Endothelial cell of hepatic sinusoid (primary cell): Measurements from ENCODE around the gene ARHGEF25.

Experiments used
- in situ Hi-C: cut with HindIII; loops from 2 replicates; pipeline ENCODE4 v1.10.0; 2017; ENCODE audit warnings: low sequenced_read_pairs

The ARHGEF25 gene

DNA sequence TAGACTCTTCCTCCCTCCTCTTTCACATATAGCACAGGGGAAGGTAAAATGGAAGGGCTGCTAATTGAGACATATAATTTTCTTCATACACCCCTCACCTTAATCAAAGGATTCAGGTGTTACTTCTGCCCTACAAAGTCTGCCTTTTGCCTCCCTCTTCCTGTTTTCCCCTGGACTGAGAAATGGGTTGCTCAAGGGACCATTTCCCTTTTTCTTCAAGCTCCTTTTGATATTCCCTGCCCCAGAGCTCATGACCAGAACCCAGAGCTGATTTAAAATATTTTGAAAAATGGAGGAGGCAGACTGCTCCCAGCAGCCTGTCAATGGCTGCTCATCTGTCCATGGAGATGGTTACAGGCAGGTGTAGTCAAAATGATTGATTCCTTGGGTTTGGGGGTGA lies 26.5 kb upstream of the ARHGEF25 start:
- in situ Hi-C loops = loop anchor here (5.0 kb wide), 1 partner anchor 43 kb away; no protein-coding TSS in a partner anchor

DNA sequence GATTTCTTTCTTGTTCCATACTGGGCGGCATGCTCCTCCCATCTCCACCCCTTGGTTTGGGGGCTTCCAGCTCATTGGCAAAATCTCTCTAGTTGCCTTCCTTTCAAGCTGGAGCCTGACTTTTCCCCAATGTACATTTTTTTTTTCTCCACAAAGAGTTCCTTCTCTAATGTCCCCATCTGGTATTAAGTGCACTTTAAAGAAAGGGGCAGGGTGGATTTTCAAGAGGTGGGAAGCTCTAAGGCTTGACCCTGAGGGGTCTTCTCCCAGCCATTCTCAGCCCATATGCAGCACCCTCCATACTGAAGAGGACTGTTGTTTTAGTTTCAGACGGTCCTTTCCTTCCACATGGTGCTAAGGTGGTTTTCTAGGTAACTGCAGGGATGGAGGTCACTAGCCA lies 26.1 kb upstream of the ARHGEF25 start:
- in situ Hi-C loops = loop anchor here (5.0 kb wide), 1 partner anchor 42 kb away; no protein-coding TSS in a partner anchor

DNA sequence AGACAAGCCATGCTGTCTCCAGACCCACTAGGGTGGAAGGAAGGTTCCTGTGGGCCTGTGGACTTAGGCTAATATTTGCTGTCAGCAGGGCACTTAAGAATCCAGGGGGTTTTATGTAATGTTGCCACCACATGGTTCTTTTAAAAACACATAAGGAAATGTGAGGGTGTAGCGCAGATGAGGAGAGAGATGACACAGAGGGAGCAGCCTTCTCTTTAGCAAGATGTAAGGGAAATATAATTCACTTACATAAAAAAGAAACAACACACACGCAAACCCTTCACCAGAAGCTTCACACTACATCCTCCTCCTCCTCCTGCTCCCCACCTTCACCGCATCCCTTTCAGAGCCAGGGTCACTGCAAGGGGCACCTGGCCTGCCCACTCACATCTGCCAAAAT lies 25.1 kb upstream of the ARHGEF25 start:
- in situ Hi-C loops = loop anchor here (5.0 kb wide), 1 partner anchor 41 kb away; no protein-coding TSS in a partner anchor

DNA sequence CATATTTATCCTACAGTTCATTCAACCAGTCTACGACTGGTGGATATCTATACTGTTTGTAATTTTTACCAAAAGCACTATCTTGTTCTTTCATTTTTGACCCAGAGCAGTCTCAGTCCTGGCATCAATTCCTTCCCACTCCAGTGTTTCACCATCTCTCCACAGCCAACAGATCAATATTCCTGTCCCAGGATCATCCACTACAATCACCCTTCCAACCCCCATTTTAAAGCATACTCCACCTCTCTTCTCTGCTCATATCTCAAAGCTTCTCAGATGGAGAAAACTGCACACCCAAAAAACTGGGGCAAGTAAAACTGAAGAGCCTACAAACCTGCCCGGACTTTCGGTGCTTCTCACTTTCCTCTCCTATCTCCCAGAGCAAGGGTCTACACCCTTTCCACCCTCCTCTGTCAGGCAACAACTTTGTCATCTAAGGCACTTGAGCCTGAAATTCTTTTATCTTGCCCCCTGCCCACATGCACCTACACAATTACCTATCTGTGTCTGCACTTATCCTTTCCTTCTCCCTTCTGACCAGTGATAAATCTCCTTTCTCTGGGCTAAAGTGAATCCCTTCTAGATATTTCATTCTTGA lies 24.3 kb upstream of the ARHGEF25 start:
- in situ Hi-C loops = loop anchor here (5.0 kb wide), 1 partner anchor 40 kb away; no protein-coding TSS in a partner anchor

DNA sequence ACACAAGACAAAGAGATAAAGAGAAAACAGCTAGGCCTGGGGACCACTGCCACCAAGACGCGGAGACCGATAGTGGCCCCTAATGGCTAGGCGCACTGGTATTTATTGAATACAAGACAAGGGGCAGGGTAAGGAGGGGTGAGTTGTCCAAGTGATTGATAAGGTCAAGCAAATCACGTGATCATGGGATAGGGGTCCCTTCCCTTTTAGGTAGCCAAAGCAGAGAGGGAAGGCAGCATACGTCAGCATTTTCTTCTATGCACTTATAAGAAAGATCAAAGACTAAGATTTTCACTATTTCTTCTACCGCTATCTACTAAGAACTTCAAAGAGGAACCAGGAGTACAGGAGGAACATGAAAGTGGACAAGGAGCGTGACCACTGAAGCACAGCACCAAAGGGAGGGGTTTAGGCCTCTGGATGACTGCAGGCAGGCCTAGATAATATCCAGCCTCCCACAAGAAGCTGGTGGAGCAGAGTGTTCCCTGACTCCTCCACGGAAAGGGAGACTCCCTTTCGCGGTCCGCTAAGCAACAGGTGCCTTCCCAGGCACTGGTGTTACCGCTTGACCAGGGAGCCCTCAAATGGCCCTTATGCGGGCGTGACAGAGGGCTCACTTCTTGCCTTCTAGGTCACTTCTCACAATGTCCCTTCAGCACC lies 22.2 kb upstream of the ARHGEF25 start:
- in situ Hi-C loops = loop anchor here (5.0 kb wide), 1 partner anchor 38 kb away; no protein-coding TSS in a partner anchor

DNA sequence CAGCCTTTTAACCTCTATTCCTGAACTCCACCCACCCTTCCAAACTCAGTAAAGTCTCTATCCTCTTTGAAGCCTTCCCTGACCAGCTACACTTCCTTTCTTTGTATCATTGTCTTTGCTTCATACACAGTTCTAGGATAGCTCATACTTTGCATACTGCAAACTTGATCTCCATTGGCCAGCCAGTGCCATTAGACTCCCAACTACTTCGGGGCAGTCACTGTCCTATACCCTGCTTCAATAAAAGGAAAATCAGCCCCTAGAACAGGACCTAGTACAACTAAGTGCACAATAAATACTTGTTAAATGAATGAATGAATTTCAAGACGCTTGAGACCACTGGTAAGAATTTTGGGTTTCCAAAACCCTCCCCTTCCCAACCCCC lies 20.8 kb upstream of the ARHGEF25 start:
- in situ Hi-C loops = no loop called here

DNA sequence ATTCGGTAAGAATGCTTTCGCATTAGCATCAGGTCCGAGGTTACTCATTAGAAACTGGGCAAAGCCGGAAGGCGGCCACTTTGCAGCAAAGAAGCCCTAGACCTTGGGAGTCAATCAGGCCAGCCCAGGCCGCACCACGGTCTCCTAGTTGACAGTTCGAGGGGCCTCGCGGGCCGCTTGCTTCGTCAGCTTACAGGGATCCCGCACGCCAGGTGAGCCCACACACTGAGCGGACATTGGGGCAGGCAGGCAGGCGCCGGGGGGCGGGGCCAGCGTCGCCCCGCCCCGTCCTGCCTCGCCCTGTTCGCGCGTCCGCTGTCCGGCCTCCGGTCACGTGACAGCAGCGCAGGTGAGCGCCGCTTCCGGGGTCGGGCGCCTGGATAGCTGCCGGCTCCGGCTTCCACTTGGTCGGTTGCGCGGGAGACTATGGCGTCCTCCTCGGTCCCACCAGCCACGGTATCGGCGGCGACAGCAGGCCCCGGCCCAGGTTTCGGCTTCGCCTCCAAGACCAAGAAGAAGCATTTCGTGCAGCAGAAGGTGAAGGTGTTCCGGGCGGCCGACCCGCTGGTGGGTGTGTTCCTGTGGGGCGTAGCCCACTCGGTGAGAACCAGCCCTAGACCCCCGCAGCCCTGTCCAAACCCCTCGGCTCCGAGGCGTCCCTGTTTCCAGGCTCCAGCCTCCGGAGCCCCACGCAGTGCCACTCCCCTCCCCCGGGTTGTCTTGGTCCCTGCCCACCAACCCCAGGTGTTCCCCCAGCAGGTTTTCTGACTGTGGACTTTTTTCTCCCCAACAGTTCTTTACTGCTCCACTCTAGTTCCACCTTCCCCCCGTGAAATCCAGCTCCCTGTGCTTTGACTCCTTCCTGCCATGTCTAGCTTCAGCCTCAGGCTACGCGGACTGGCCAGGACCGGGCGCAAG lies 20.1 kb upstream of the ARHGEF25 start, which contains the start of gene PIP4K2C:
Gene PIP4K2C, plus strand, starts transcription at position 329 of the 918 bp plus-strand sequence. Its CDS starts 98 bp downstream, at position 427.
- in situ Hi-C loops = no loop called here

DNA sequence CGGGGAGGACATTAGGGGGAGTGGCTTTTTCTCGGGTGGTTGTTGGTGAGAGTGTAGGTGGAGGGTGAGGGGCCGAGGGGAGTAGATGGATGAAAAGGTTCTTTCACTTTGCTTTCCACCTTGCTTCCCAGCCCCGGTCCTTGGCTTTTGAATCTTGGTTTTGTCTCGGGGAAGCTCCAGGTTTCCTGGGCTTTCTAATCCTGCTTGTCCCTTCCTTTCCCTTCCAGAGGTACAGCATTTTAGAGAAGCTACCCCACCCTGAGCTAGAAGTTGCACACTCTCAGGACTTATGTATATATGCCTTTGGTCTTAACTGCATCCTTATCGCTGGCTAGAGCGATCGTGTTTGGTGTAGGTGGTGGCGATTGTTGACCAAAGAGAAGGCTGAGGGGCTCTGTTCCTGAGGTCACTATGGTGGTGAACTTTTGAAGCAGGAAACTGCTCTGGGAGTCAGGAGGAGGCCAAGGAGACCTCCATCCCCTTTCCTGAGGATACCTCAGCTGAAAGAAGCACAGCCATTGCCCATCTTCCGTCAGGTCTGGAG lies 19.4 kb upstream of the ARHGEF25 start:
- in situ Hi-C loops = no loop called here

DNA sequence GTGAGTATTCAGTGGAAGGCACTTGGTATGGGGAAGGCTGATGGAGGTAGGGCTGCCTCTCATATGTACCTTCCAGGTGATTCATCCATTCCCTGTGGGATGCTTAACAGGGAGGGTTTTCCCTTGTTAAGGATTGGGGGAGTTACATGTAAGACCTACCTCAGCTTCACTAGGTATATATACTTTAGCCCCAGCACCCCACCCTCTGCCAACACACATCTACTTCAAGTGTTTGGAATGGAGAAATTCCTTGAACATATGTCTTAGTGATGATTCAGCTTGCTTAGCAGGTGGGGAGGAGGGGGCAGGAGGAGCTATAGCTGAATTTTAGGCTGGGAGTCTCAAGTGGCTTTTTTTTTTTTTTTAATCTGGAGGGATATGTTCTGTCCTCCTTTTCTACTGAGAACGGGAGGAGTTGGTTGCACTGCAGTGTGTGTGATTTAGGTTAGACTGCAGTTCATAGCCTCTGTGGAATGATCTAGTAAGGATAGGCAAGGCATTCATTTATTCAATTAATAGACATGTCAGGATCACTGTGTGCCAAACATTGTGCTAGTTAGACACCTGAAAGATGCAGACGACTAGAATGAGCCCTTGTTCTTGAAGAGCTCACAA lies 18.6 kb upstream of the ARHGEF25 start:
- in situ Hi-C loops = no loop called here

DNA sequence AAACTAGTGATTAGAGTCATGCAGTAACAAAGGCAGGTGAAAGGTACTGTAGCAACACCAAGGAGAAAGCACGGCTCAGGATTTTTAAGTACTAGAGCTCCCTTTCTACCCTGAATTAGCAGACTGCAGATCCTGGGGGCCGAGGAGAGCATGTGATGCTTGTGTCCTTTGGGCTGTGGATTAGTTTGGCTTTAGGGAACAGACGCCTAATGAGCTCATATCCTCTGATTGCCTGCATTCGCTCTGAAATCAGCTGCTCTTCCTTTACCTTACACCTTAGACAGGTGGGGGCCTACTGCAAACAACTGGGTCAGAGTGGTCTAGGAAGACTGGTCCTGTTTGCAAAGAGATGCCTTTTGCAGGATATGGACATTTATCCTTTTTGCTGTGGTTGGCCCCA lies 18.0 kb upstream of the ARHGEF25 start:
- in situ Hi-C loops = no loop called here

DNA sequence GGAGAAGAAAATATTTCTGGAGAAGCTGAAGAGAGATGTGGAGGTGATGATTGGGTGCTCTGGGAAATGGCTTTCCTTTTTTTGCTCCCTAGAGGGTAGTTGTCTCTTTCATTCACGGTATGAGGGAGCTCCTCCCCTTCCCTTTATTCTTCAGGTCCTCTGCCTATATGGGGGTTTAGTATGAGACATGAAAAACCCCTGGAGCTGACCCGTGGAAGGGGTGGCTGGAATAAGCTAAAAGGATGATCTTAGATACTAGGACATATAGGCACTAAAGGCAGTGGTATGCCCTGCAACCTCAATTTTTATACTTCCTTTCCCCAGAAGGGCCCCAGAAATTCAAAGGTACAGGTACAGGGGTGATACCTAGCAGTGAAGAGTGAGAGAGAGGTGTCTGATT lies 10.8 kb upstream of the ARHGEF25 start:
- in situ Hi-C loops = no loop called here

DNA sequence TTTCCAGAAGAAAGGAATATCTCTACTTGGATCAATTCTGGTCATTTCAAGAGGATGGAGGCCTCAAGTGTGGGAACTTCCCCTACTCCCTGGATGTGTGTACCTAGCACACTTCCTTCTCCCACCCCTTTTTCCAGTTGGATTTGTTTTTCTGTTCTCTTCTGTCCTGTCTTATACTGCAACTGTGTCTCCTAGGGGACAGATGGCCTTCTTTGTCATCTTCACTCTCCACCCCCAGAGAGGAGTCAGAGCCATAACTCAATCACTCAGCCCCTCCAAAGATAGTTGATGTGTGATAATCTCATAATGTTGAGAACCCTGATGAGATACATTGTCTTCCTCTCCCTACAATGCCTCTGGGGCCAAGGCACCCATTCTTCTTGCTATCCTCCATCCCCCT lies 8.7 kb upstream of the ARHGEF25 start:
- in situ Hi-C loops = no loop called here

DNA sequence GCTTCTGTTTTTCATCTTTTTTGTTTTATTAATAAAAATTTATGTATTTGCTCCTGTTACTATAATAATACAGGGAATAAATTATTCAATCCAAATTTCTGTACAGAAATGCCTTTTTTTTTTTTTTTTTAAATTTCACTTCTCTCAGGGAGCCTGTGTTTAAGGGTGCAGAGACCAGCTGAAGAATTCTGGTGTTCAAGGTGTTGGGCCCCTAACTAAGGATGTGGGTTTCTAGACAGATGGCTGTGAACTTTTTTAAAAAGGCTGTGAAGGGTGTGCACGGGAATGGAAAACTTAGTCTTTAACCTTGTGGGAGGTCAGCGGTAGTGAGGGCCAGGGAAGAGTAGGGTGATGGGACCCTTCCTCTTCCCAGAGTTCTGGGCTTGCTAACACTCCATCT lies 7.9 kb upstream of the ARHGEF25 start:
- in situ Hi-C loops = no loop called here

DNA sequence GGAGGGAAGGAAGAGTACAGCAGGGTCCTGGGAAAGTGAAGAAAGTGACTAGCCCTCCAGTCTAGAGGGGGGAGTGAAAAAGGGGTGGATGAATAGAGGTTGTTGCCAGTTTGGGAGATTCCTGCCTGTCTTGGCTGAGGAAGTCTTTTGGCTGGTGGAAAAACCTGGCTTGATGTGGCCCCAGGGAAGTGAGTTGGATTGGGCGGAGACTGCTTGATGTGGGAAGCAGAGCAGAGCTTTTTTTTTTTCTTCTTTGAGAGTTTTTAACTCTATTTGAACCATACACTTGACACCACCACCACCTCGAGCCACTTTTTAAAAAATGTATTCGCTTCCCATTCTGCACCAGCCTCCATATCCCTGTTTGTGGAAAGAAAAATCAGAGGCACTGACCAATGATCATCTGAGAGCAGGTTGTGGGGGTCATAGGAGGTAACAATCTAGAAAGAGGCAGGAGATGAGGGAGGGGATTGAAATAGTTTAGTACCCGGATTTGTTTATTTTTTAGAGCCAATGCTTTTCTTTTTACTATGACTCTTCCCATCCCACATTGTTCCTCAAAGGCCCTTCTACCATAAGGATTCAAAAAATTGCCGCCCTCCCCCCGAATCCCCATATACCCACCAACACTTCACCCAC lies 7.3 kb upstream of the ARHGEF25 start:
- in situ Hi-C loops = no loop called here

DNA sequence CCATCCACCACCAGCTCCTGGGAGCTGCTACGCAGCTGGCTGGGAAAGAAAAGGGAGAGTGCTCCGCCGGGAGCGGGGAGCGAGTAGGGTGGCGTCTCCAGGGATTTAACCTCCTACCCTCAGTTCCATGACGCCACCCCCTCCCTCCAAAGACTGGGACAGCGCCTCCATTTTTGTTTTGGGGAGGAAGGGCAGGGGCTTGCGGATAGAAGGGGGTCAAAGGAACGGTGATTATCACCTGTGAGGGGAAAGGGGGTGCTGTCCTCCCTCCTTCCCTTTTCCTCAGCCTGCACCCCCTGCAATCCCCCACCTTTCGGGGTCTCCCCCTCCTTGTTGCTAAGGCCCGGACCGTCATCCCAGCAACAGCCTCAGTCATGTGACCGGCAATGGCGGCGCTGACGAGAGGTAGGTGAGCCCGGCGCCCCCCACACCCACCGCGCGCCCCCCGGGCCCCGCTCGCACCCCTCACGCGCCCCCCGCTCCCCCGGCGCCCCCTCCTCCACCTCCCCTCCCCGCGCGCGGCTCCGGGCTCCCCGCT lies 6.7 kb upstream of the ARHGEF25 start, which contains the start of gene DTX3:
Gene DTX3, plus strand, starts transcription at position 371 of the 538 bp plus-strand sequence. CDS start 1,694 bp downstream, outside the sequence.
- in situ Hi-C loops = no loop called here

DNA sequence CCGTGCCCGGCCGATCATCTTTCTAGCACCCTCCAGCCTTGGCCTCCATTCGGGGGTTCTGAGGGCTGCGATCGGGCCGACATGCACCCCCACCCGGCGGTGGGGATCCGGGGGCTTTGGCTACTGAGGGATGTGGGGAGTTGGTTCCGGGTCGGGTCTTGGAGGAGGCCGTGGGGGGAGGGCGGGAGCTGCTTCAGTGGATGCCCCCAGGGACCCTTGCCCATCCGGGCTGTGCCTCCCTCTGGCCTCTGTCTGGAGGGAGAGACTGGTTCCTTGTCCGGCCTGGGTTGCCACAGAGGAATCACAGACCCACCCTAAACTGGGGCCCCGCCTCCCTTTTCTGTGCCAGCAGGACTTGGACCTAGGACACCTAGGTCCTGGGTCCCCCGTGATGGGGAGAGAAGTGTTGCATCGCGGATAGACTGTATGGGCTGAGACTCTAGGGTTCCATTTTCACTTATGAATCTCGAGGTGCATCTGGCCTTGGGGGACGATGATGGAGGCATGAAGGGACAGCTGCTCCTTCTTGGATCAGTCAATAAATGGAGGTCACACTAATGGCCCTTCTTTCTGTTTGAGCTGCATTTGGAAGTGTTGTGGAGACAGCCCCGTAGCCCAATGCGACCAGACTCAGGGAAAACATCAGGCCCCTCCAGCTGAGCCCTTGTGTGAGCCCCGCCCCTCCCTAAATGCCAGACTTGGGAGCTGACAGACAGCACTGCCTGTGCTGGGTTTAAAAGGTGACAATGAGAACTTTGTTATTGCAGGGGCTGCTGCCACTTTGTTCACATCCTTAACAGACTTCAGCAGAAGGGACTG lies 6.0 kb upstream of the ARHGEF25 start:
- in situ Hi-C loops = no loop called here

DNA sequence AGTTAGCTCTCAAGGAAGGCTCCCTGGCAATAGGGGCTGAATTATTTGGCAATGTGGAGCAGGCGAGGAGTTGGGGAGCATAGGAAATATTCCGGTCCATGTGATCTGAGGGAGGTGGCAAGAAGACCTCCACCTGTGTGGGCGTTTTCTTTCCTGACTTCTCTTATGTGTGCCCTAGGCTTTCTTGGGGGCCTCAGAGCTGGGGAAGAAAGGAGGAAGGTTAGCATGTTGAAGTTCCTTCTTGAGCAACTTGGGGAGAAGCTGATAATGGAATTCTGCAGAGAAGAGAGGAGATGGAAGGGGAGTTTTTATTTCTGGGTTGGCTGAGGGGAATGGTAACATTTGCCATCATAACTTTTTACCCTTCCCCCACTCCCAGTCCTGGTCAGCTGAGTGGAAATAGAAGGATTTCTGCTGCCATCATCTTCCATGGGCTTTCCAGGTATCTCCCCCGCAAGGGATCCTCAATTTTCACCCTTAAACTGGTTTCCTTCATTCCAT lies 5.4 kb upstream of the ARHGEF25 start:
- in situ Hi-C loops = no loop called here

DNA sequence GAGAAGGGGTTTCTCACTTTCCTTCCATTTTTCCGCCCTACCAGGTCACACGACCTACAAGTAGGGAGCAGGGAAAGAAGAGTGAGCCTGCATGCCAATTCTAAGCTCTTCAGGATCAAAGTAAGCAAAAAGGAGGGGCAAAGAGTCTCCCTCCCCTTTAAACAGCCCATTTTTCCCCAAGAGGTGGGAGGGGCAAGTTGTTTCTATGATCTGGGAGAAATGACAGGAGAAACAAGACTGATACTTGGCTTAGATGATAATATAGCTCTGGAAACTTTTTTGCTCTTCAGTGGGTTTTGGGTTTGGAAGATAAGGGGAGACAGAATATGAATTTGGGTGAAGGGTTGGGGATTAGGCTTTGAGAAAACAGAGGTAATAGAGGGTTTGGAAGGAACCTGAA lies 4.8 kb upstream of the ARHGEF25 start:
- in situ Hi-C loops = no loop called here

DNA sequence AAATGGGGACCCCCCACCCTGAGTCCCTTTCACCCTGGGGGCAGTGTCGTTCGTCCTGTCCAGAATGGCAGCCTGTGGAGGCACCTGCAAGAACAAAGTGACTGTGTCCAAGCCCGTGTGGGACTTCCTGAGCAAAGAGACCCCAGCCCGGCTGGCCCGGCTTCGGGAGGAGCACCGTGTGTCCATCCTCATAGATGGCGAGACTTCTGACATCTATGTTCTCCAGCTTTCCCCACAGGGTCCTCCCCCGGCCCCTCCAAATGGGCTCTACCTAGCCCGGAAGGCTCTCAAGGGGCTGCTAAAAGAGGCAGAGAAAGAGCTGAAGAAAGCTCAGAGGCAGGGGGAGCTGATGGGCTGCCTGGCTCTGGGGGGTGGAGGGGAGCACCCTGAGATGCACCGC lies 4.4 kb upstream of the ARHGEF25 start:
- in situ Hi-C loops = no loop called here
